ENCODE measurements around the gene CEACAM3.

DNA sequence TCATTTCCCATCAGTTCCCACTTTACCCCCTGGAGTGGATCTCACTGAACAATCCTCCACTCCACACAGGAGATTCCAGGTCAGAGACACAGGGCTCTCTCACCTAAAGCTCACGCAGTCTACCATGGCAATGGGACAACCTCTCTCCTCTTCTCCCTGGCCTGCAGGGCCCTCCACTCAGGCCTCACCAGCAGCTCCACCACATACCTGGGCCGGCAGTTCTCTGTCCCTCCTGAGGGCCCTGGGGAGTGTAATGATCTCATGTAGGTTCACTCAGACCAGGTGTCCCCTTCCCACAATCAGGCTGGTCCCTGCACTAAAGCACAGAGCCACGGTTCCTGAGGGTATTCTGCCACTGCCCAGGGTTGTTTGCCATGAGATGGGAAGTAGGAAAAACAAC is 15.6 kb downstream of the CEACAM3 start:
- TF ChIP-seq, protein P1, sequence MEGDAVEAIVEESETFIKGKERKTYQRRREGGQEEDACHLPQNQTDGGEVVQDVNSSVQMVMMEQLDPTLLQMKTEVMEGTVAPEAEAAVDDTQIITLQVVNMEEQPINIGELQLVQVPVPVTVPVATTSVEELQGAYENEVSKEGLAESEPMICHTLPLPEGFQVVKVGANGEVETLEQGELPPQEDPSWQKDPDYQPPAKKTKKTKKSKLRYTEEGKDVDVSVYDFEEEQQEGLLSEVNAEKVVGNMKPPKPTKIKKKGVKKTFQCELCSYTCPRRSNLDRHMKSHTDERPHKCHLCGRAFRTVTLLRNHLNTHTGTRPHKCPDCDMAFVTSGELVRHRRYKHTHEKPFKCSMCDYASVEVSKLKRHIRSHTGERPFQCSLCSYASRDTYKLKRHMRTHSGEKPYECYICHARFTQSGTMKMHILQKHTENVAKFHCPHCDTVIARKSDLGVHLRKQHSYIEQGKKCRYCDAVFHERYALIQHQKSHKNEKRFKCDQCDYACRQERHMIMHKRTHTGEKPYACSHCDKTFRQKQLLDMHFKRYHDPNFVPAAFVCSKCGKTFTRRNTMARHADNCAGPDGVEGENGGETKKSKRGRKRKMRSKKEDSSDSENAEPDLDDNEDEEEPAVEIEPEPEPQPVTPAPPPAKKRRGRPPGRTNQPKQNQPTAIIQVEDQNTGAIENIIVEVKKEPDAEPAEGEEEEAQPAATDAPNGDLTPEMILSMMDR (IDR thresholded peaks at IDR 0.05), result no peak
- no peak for TF ChIP-seq POLR2A (IDR thresholded peaks at IDR 0.05)
